A673 (cell line): ENCODE data around the gene ATP6V0E1. TPM values are rescaled to one million over a fixed set of nuclear protein-coding genes. Genes with fewer than 3 reads are reported as not detected.

Experiments used
- BruUV-seq: library from RNA; stranded (reverse); fragments of 400-500 nt; replicated peaks from 2 replicates; lab custom pipeline; 2021; lab: Mats Ljungman, UMichigan
- CTCF ChIA-PET: fragments of 300-600 bp; sonication (Branson Sonifier 250); formaldehyde crosslinking; loops from one replicate; lab custom pipeline; 2022; ENCODE audit warnings: antibody characterized with exemption; lab: Charles Lee
- POLR2A ChIA-PET: fragments of 300-600 bp; sonication (Branson Sonifier 250); formaldehyde crosslinking; loops from one replicate; lab custom pipeline; 2022; ENCODE audit warnings: antibody characterized with exemption; ENCODE audit not compliant: low non-redundant PET; lab: Charles Lee
- DNase-seq: peaks from one replicate; pipeline ENCODE4 v3.0.0-alpha.2; 2015; ENCODE audit warnings: low spot score
- H3K27ac ChIP-seq: fragments of 200-600 bp; sonication (generic); 2 replicates; pipeline ENCODE4 v1.5.1; 2016; ENCODE audit warnings: mixed run types, low read depth, mild to moderate bottlenecking, mixed read lengths, antibody characterized with exemption, low read length; ENCODE audit not compliant: poor library complexity, severe bottlenecking
- H3K27me3 ChIP-seq: fragments of 200-600 bp; sonication (generic); replicated peaks from 2 replicates; pipeline ENCODE4 v1.6.1; 2017; ENCODE audit warnings: mixed run types, low read depth, mild to moderate bottlenecking, mixed read lengths, antibody characterized with exemption, low read length; ENCODE audit not compliant: insufficient read depth, poor library complexity
- H3K36me3 ChIP-seq: fragments of 200-600 bp; sonication (generic); 2 replicates; pipeline ENCODE4 v1.6.1; 2016; ENCODE audit warnings: mixed run types, mild to moderate bottlenecking, mixed read lengths, antibody characterized with exemption, low read length; ENCODE audit not compliant: insufficient read depth, poor library complexity, severe bottlenecking
- H3K4me1 ChIP-seq: fragments of 200-600 bp; sonication (generic); 2 replicates; pipeline ENCODE4 v1.6.1; 2017; ENCODE audit warnings: mixed run types, mild to moderate bottlenecking, mixed read lengths, antibody characterized with exemption, low read length; ENCODE audit not compliant: insufficient read depth, poor library complexity, severe bottlenecking
- H3K4me3 ChIP-seq: fragments of 200-600 bp; sonication (generic); 2 replicates; pipeline ENCODE4 v1.5.1; 2016; ENCODE audit warnings: low read depth, mixed run types, mild to moderate bottlenecking, mixed read lengths, low read length; ENCODE audit not compliant: poor library complexity, severe bottlenecking
- H3K9me3 ChIP-seq: fragments of 200-600 bp; sonication (generic); 2 replicates; pipeline ENCODE4 v1.6.1; 2016; ENCODE audit warnings: mixed run types, low read depth, mild to moderate bottlenecking, mixed read lengths, antibody characterized with exemption, low read length; ENCODE audit not compliant: poor library complexity, severe bottlenecking
- CTCF ChIP-seq: fragments of 300-800, 200-600 bp; sonication (generic); conservative IDR thresholded peaks from 2 replicates; pipeline ENCODE4 v1.5.1; 2017; ENCODE audit warnings: low read depth, mild to moderate bottlenecking, antibody characterized with exemption, low read length, moderate library complexity, mixed read lengths
- EZH2 ChIP-seq: fragments of 200-600 bp; sonication (generic); IDR thresholded peaks from 2 replicates; pipeline ENCODE4 v1.6.1; 2017; ENCODE audit warnings: borderline replicate concordance, low read depth, mild to moderate bottlenecking, mixed read lengths, antibody characterized with exemption, low read length; ENCODE audit not compliant: poor library complexity, severe bottlenecking
- intact Hi-C: fragments of 100-400 bp; cut with micrococcal nuclease; formaldehyde crosslinking; loops from one replicate; pipeline ENCODE4 v1.10.0; 2022; ENCODE audit not compliant: unreplicated experiment
- total RNA-seq: library from RNA; stranded (reverse); gene quantifications from 2 replicates; pipeline ENCODE4 v1.2.3, GENCODE V29; 2021

ATP6V0E1 gene
- total RNA-seq, 1 experiment from 2014 or later: 148 TPM

GRCh38 chr5:172954751-172955159, 28.8 kb upstream of the ATP6V0E1 start:
- ChIA-PET CTCF (interaction anchor here (0.6 kb wide), 1 partner anchor 339 kb away, joined by 3 read pairs; no protein-coding TSS in a partner anchor), POLR2A (no interaction called here)
- H3K4me1 ChIP-seq: no peaks in the 10 kb centered on the region
- no TSS peak for BruUV-seq
- DNase-seq: no peak
- intact Hi-C loops: no loop called here
- H3K9me3 ChIP-seq: no peaks in the 10 kb centered on the region
- no peak overlapping the region for H3K4me3 ChIP-seq
- H3K36me3 ChIP-seq: no peaks in the 10 kb centered on the region
- no peak overlapping the region for H3K27ac ChIP-seq
- TF ChIP-seq CTCF (no peak), EZH2 (no peak)
- H3K27me3 ChIP-seq: no peaks in the 10 kb centered on the region

GRCh38 chr5:172956228-172956627, 27.3 kb upstream of the ATP6V0E1 start:
- H3K9me3 ChIP-seq: no peaks in the 10 kb centered on the region
- no TSS peak for BruUV-seq
- ChIA-PET CTCF (no interaction called here), POLR2A (no interaction called here)
- no peak for TF ChIP-seq EZH2
- TF ChIP-seq CTCF: no peak
- no peaks in the 10 kb centered on the region for H3K27me3 ChIP-seq
- intact Hi-C loops: no loop called here
- DNase-seq: no peak
- peaks cover 7% of the 10 kb centered on the region for H3K4me1 ChIP-seq
- H3K4me3 ChIP-seq: no peak overlapping the region
- H3K27ac ChIP-seq: no peak overlapping the region
- no peaks in the 10 kb centered on the region for H3K36me3 ChIP-seq

- BruUV-seq: no TSS peak
- no peak for DNase-seq
- Histone ChIP-seq H3K27me3 (no peaks in the 10 kb centered on the region), H3K36me3 (no peaks in the 10 kb centered on the region), H3K4me3 (no peak overlapping the region), H3K4me1 (peaks cover 7% of the 10 kb centered on the region), H3K27ac (no peak overlapping the region), H3K9me3 (no peaks in the 10 kb centered on the region)
- CTCF ChIA-PET: no interaction called here
- POLR2A ChIA-PET: no interaction called here
- TF ChIP-seq CTCF (no peak), EZH2 (no peak)
- intact Hi-C loops: no loop called here
Measured at GRCh38 chr5:172956936-172957335, 26.6 kb upstream of the ATP6V0E1 start.
